HepG2 (cell line): Measurements from ENCODE around the gene IQCE. TPM values are rescaled to one million over a fixed set of nuclear protein-coding genes. Genes with fewer than 3 reads are reported as not detected.

Experiments
- ASH2L ChIP-seq: fragments of 300-600, 200-600 bp; sonication (generic); IDR thresholded peaks from 2 replicates; pipeline ENCODE4 v1.7.0; 2017; ENCODE audit warnings: low read depth, mild to moderate bottlenecking, moderate library complexity, mixed read lengths, low read length; ENCODE audit not compliant: insufficient read length
- BRF2 ChIP-seq: sonication (generic); formaldehyde crosslinking; IDR thresholded peaks from 2 replicates; pipeline ENCODE4 v1.8.1; 2022; ENCODE audit warnings: mild to moderate bottlenecking, missing genetic modification reagents
- CBFB ChIP-seq: sonication (generic); formaldehyde crosslinking; IDR thresholded peaks from 2 replicates; pipeline ENCODE4 v1.4.0; 2020; ENCODE audit warnings: missing genetic modification reagents
- DMTF1 ChIP-seq: sonication (generic); formaldehyde crosslinking; IDR thresholded peaks from 2 replicates; pipeline ENCODE4 v1.4.0; 2020; ENCODE audit warnings: mild to moderate bottlenecking, missing genetic modification reagents
- E2F2 ChIP-seq: sonication (generic); formaldehyde crosslinking; IDR thresholded peaks from 2 replicates; pipeline ENCODE4 v1.4.0; 2020; ENCODE audit warnings: missing genetic modification reagents, borderline replicate concordance
- ETS1 ChIP-seq: sonication (generic); formaldehyde crosslinking; IDR thresholded peaks from 2 replicates; pipeline ENCODE4 v1.4.0; 2020; ENCODE audit warnings: missing genetic modification reagents
- FOXO1 ChIP-seq: sonication (generic); formaldehyde crosslinking; IDR thresholded peaks from 2 replicates; pipeline ENCODE4 v1.4.0; 2020; ENCODE audit warnings: missing genetic modification reagents
- GABPA ChIP-seq, 2 experiments: IDR thresholded peaks; 2 replicates each; pipeline ENCODE4 v1.6.1; 2011 to 2016; ENCODE audit warnings: low read depth in 2 of 2, low read length in 1 of 2, missing biosample characterization in 1 of 2, missing genetic modification characterization in 1 of 2
- GZF1 ChIP-seq: sonication (generic); formaldehyde crosslinking; IDR thresholded peaks from 2 replicates; pipeline ENCODE4 v1.5.1; 2020; ENCODE audit warnings: mild to moderate bottlenecking, missing genetic modification reagents
- HNF4A ChIP-seq: sonication (generic); formaldehyde crosslinking; IDR thresholded peaks from 2 replicates; pipeline ENCODE4 v1.4.0; 2020; ENCODE audit warnings: missing genetic modification reagents
- MBNL3 ChIP-seq: fragments of 250-450 bp; sonication (Bioruptor Pico); conservative IDR thresholded peaks from 2 replicates; pipeline ENCODE4 v1.8.0; 2022; ENCODE audit warnings: mild to moderate bottlenecking, inconsistent platforms
- NFYC ChIP-seq: IDR thresholded peaks from 2 replicates; pipeline ENCODE4 v1.6.1; 2016; ENCODE audit warnings: missing genetic modification reagents, missing compliant biosample characterization
- RBAK ChIP-seq: sonication (generic); formaldehyde crosslinking; IDR thresholded peaks from 2 replicates; pipeline ENCODE4 v1.5.1; 2020; ENCODE audit warnings: mild to moderate bottlenecking, missing genetic modification reagents
- SATB2 ChIP-seq: sonication (generic); formaldehyde crosslinking; IDR thresholded peaks from 2 replicates; pipeline ENCODE4 v1.5.0; 2020; ENCODE audit warnings: missing genetic modification reagents
- ZBTB49 ChIP-seq: sonication (generic); formaldehyde crosslinking; IDR thresholded peaks from 2 replicates; pipeline ENCODE4 v1.4.0; 2020; ENCODE audit warnings: missing genetic modification reagents, borderline replicate concordance
- ZEB1 ChIP-seq: IDR thresholded peaks from 2 replicates; pipeline ENCODE4 v1.6.1; 2012; ENCODE audit warnings: mild to moderate bottlenecking, low read depth, inconsistent platforms; ENCODE audit not compliant: insufficient replicate concordance
- ZFP62 ChIP-seq: sonication (generic); formaldehyde crosslinking; IDR thresholded peaks from 2 replicates; pipeline ENCODE4 v1.4.0; 2020; ENCODE audit warnings: missing genetic modification reagents
- ZFY ChIP-seq: sonication (generic); formaldehyde crosslinking; IDR thresholded peaks from 2 replicates; pipeline ENCODE4 v1.4.0; 2020; ENCODE audit warnings: missing genetic modification reagents
- ZNF382 ChIP-seq: sonication (generic); formaldehyde crosslinking; IDR thresholded peaks from 2 replicates; pipeline ENCODE4 v1.5.0; 2020; ENCODE audit warnings: missing genetic modification reagents, mild to moderate bottlenecking, borderline replicate concordance
- ZNF383 ChIP-seq: sonication (generic); formaldehyde crosslinking; IDR thresholded peaks from 2 replicates; pipeline ENCODE4 v1.4.0; 2020; ENCODE audit warnings: missing genetic modification reagents, mild to moderate bottlenecking, borderline replicate concordance
- ZNF552 ChIP-seq: sonication (generic); formaldehyde crosslinking; IDR thresholded peaks from 2 replicates; pipeline ENCODE4 v1.9.0; 2022; ENCODE audit warnings: missing genetic modification reagents, mild to moderate bottlenecking, borderline replicate concordance
- ZNF75D ChIP-seq: sonication (generic); formaldehyde crosslinking; IDR thresholded peaks from 2 replicates; pipeline ENCODE4 v1.8.1; 2023; ENCODE audit warnings: missing genetic modification reagents, mild to moderate bottlenecking, borderline replicate concordance
- polyA plus RNA-seq, 8 experiments: library from polyadenylated mRNA; depleted of rRNA in 3 of 8; stranded (reverse) in 7 of 8; unstranded in 1 of 8; fragments of >200 nt; fragmentation: Illumina TruSeq in 4 of 8; extraction: Trizol in 4 of 8; gene quantifications; 2 replicates each; pipeline versions ENCODE4 v1.2.1 to v1.2.3, GENCODE V29; 2011 to 2016; ENCODE audit warnings: low read depth in 4 of 8, missing spikeins in 1 of 8, mixed read lengths in 1 of 8; ENCODE audit not compliant: insufficient read depth in 1 of 8
- total RNA-seq, 5 experiments: library from RNA; depleted of rRNA; stranded (reverse); fragments of >200 nt; fragmentation: Illumina TruSeq; extraction: Trizol; gene quantifications; 2 replicates each; pipeline ENCODE4 v1.2.3, GENCODE V29; 2016; ENCODE audit warnings: low read depth in 1 of 5

The IQCE gene
- total and polyA plus RNA-seq, 2 of the 13 experiments (the other 11 are each of a cell fraction or from before 2014, with no cell fraction given), result 1.5 to 2.5 TPM

GRCh38 chr7:2638224-2638991, 79.6 kb downstream of the IQCE start (continued):
- no peak for TF ChIP-seq CBFB (CRISPR knock-in tag)
- TF ChIP-seq ZFP62 (CRISPR knock-in tag), result no peak
- peak; percentile 83; the same call in 1 of the 2 replicates for TF ChIP-seq FOXO1 (CRISPR knock-in tag)
- no peak for TF ChIP-seq RBAK
- TF ChIP-seq ZNF382 (CRISPR knock-in tag), result no peak
- TF ChIP-seq SATB2 (CRISPR knock-in tag), result peak; percentile 64; the same call in 1 of the 2 replicates
- TF ChIP-seq ETS1 (CRISPR knock-in tag), result no peak
- TF ChIP-seq ZEB1, result no peak
- no peak for TF ChIP-seq GABPA (IDR thresholded peaks at IDR 0.05; ENCODE audit: low read depth, low read length)
- no peak; the same call in 1 of the 2 replicates for TF ChIP-seq GABPA (CRISPR knock-in tag; IDR thresholded peaks at IDR 0.05; ENCODE audit: low read depth)
- TF ChIP-seq ZNF383 (CRISPR knock-in tag), result no peak
- no peak for TF ChIP-seq ZNF75D (CRISPR knock-in tag)
- TF ChIP-seq E2F2 (CRISPR knock-in tag), result no peak
- no peak for TF ChIP-seq ASH2L
- peak; percentile 97 for TF ChIP-seq HNF4A (CRISPR knock-in tag)
- no peak for TF ChIP-seq ZBTB49 (CRISPR knock-in tag)
- TF ChIP-seq MBNL3 (CRISPR knock-in tag), result no peak
- TF ChIP-seq BRF2 (CRISPR knock-in tag), result no peak
- TF ChIP-seq GZF1 (CRISPR knock-in tag), result peak; percentile 77; the same call in 1 of the 2 replicates
- TF ChIP-seq NFYC (CRISPR knock-in tag), result no peak
- peak; percentile 80 for TF ChIP-seq ZFY (CRISPR knock-in tag)
- TF ChIP-seq ZNF552 (CRISPR knock-in tag), result no peak
- no peak for TF ChIP-seq DMTF1
